ENCODE measurements around the gene CADPS2.

CADPS2 gene

GRCh38 chr7:122629412-122629953 lies 256.8 kb downstream of the CADPS2 start:
- FAIRE-seq: no peak
- no peak for DNase-seq (ENCODE audit: extremely low spot score, insufficient read length, low read depth)

DNA sequence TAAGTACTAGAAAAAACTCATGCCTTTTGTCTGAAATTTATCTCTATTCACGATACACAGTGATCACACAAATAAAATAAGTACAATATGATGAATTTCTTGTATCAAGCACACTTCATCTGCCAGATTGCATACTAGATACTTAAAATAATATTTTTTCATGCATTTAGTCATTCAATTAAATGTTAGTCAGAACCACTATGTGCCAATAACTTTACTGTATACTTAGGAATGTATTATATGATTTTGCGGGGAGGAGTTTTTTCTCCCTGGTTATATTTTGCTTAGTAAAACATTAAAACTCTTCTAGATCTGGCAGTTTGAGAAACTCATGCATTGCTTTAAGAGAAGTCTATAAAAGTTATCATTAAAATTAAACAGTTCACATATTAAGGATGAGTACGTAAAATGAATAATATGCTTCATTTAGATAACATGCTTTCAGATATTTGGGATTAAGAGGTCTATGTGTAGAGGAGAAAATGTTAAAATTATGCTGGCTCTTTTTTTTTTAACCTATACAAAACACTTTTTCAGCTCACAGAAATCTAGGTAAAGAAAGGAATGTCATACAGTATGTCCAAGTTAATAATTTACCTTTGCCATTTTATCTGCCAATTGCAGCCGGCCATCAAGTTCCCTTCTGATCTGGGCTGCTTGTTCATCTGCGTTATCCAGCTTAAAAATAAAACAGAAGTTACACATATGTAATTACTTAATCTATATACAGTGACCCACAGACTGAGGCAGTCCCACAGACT lies 257.4 kb downstream of the CADPS2 start:
- FAIRE-seq: no peak

DNA sequence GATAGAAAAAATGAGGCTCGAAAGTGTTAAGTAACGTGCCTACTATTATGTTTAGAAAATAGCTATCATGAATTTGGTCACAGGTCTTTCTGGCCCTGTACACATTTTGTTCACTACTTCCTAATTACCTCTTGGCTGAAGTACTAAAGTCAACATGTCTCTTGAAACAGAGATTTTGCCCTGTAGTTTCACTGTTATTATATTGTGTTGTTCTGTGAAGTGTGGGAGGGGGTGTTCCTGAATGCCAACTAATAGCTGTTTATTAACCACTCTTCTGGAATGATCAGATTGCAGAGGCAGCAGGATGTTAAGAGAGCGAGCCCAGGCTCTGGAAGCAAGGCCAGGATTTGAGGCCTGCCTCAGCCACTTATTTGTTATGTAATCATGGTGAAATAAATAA lies 259.5 kb downstream of the CADPS2 start:
- FAIRE-seq (no peak), DNase-seq (ENCODE audit: extremely low spot score, insufficient read length, low read depth) (no peak)

More for the DNA sequence above, 257.4 kb downstream of the CADPS2 start:
- no peak for DNase-seq (ENCODE audit: extremely low spot score, insufficient read length, low read depth)

DNA sequence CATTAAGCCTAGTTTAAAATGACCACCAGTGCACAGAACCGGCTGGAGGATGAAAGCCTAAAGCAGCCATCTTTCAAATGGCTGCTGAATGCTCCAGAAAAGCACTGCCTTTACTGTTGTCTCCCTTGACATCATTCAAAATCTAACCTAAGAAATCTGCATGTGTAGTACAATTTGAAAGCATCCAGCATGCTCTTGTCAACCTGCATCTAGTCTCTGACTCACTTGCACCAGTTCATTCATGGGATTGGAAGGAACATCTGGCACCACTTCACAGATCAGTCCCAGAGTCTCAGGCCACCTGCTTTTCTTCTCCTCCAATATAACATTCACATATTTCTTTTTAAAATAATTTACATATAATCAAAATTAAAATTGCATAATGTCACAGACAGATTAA lies 263.6 kb downstream of the CADPS2 start:
- DNase-seq (ENCODE audit: extremely low spot score, insufficient read length, low read depth) (no peak), FAIRE-seq (no peak)

- no peak for FAIRE-seq
- DNase-seq (ENCODE audit: extremely low spot score, insufficient read length, low read depth): no peak
Measured at GRCh38 chr7:122619664-122620063, 266.6 kb downstream of the CADPS2 start.

DNA sequence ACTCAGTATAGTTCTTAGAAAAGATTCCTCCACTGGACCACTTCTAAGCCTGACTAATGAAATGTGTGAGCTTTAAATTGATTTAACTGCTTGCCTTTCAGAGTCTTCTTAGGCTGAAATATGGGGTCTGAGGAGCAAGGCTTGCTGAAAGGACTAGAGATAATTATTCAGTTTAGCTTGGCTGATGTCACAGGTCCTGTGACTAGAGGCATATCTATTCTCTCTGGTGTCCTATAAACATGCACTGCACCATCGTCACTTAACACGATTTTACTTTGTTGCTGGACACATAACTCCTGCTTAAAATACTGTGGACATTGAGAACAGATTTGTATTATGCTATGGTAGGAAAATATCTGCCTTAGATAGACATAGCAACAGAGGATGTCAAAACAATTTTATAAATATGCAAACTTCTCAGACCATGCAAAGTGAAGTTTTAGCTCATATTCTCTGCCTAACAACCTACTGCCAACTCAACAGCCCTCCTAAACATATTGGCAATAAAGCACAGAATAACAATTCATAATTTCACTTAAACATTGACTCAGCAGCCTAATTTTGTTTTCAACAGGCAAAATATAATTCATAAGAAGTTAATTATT lies 267.6 kb downstream of the CADPS2 start:
- no peak for FAIRE-seq
- no peak for DNase-seq (ENCODE audit: extremely low spot score, insufficient read length, low read depth)

DNA sequence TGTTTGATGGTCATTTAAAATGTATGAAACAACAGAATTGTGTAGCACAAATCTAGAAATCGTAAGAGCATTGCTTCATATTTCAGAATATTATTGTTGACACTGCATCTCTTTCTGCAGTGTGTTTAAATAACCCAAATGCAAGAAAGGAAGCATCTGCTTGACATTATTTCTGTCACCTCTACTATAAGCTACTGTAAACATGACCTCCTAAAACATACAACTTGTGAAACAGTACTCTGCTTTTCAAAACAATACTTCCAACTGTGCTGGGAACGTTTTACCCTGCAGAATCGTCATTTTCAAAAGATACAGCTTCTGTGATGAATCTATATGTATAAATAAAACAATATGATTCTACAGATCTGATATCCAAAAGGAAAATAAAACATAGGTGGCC lies 269.3 kb downstream of the CADPS2 start:
- FAIRE-seq: no peak

GRCh38 chr7:122605929-122606328 lies 280.3 kb downstream of the CADPS2 start:
- no peak for DNase-seq (ENCODE audit: extremely low spot score, insufficient read length, low read depth)
- FAIRE-seq: no peak

More for the DNA sequence above, 269.3 kb downstream of the CADPS2 start:
- no peak for DNase-seq (ENCODE audit: extremely low spot score, insufficient read length, low read depth)

GRCh38 chr7:122604251-122604650 lies 282.0 kb downstream of the CADPS2 start:
- DNase-seq (ENCODE audit: extremely low spot score, insufficient read length, low read depth) (no peak), FAIRE-seq (no peak)

- DNase-seq (ENCODE audit: extremely low spot score, insufficient read length, low read depth): no peak
- FAIRE-seq: no peak
Measured at GRCh38 chr7:122602800-122603199, 283.5 kb downstream of the CADPS2 start.

DNA sequence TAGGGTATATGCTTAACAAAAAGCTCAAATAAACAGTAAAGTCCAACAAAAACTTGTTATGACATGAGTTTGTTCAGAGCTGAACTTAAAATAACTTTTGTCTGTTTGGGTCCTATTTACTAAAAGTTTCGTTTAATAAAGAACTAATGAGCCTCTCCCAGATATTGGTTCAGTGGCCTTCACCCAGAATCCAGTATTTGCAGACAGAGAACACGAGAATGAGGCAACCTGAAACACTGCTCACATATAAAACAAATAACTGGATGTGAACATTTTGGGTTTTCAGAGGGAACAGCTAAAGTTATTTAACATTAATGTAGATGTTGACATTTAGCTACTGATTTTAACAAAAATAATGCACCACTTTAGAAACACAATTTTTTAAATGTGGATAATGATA lies 285.6 kb downstream of the CADPS2 start:
- FAIRE-seq: no peak

DNA sequence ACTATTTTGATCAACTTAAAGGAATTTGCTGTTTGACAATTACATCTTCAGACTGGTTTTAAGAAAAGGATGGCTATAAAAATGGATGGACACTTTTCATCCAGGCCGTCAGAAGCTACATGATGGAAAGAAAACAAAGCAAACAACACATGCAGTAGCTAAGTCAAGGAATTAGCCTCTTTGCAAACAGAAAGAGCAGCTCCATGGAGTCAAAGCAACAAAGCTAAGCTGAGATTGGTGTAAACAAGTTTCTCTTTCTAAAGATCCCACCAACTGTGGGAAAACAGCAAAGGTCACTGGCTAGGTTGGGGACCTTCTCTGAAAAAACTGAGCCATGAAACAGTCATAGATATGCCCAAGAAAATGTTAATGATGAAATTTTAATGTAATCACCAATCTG lies 286.2 kb downstream of the CADPS2 start:
- FAIRE-seq: no peak
- no peak for DNase-seq (ENCODE audit: extremely low spot score, insufficient read length, low read depth)

More for the DNA sequence above, 285.6 kb downstream of the CADPS2 start:
- DNase-seq (ENCODE audit: extremely low spot score, insufficient read length, low read depth): no peak

DNA sequence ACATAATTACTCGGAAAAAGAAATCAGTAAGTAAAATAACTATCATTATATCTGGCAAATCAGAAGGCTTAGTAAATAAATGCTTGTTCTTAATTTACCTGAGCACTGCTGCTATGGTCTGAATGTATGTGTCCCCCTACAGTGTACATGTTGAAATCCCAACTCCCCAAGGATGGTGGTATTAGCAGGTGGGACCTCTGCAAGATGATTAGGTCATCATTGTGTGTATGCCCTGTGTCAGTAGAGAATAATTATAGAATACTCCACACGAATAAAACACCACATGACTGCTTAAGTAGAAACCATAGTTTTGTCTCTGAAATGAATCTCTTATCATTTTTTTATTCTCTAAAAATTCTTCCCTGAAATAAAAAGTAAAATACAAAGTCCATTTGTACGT lies 289.0 kb downstream of the CADPS2 start:
- DNase-seq (ENCODE audit: extremely low spot score, insufficient read length, low read depth) (no peak), FAIRE-seq (no peak)

DNA sequence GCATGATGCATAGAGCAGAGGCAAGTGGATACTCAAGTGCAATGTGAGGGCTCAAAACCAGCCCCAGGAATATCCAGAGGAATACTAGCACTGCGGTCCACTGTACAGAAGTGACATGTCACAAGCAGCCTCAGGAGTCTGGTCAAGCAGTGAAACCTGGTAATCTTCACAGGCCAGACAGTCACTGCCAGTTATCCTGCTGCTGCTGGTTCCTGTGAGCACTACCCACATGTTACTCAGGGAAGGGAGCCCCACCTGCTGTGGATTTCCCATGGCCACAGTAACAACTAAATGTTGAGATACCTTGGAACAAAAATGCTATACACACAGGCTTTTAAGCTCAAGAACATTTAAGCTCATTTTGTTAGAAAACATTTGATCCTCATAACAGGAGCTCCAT lies 290.4 kb downstream of the CADPS2 start:
- no peak for DNase-seq (ENCODE audit: extremely low spot score, insufficient read length, low read depth)
- FAIRE-seq: no peak

DNA sequence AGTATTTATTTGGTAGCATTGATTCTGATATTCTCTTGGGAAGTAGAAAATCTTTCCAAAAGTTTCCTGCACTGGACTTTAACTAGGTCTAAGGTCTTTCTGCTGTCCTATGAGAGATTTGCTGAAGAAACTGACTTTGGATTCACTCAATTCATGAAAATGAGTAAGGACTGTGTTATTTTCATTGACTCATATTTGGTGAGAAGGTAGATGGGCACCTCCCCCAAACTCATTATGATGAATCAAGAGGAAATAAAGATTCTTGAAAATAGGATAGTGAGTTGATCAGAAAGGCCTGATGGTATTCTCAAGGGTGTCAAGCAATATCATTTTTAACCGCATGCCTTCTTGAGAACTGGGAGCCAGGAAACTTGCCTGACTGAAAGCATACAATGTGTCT lies 297.6 kb downstream of the CADPS2 start:
- no peak for FAIRE-seq
- no peak for DNase-seq (ENCODE audit: extremely low spot score, insufficient read length, low read depth)

- no peak for DNase-seq (ENCODE audit: extremely low spot score, insufficient read length, low read depth)
- no peak for FAIRE-seq
Measured at GRCh38 chr7:122584676-122585251, 301.5 kb downstream of the CADPS2 start.

DNA sequence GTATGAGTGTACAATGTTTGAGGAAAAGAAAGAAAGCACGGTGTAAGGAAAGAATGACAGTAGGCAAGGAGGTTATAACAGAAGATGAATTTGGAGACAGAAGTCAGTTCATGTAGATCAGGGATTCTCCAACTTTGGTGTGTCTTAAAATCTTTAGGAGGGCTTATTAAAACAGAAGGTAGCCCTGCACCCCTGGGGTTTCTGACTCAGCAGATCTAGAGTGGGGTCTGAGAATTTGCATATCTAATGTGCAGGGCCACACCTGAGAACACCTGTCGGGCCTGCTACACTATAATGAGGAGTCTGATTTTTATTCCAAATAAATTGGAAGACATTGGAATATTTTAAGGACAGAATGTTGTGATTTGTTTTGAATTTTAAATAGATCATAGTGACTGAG lies 307.9 kb downstream of the CADPS2 start:
- no peak for FAIRE-seq
- DNase-seq (ENCODE audit: extremely low spot score, insufficient read length, low read depth): no peak

- DNase-seq (ENCODE audit: extremely low spot score, insufficient read length, low read depth): no peak
- FAIRE-seq: no peak
Measured at GRCh38 chr7:122577449-122578003, 308.7 kb downstream of the CADPS2 start.

DNA sequence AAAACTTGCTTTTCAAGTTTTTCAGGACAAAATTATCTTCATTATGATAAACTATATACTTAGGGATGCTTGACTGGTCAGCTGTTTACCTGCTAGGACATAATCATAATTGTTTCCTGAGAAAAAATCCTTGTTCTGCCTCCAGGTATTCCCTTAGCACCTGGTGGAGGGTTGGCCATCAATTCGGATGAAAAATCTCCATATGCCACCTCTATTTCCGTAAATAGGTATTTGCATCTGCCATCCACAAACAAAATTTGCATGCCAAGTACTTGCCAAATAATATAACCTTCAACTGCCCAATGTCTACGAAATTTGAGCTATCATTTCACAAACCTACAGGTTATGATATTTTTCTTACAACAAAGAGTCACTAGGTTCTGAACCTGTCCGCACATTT lies 313.6 kb downstream of the CADPS2 start:
- no peak for FAIRE-seq
- DNase-seq (ENCODE audit: extremely low spot score, insufficient read length, low read depth): no peak

GRCh38 chr7:122561326-122561725 lies 324.9 kb downstream of the CADPS2 start:
- FAIRE-seq (no peak), DNase-seq (ENCODE audit: extremely low spot score, insufficient read length, low read depth) (no peak)

Data from GM18507 (cell line).